Measurements from ENCODE around the gene DNAAF5. TPM values are rescaled to one million over a fixed set of nuclear protein-coding genes. Genes with fewer than 3 reads are reported as not detected.

DNAAF5 gene
- total and polyA plus RNA-seq, 9 donors = 14.3 to 28.4 (median 26.2) TPM

GRCh38 chr7:780081-780480, 53.6 kb downstream of the DNAAF5 start:
- peak overlapping the region; percentile 69 for H3K27ac ChIP-seq (ENCODE audit: low read length)
- no peaks in the 10 kb centered on the region for H3K27me3 ChIP-seq (ENCODE audit: control insufficient read depth, insufficient read depth, low read length)
- WGBS (ENCODE audit: insufficient coverage) = 87% methylated on average over 4 of the region's 14 CpGs
- peaks cover 67% of the 10 kb centered on the region for H3K36me3 ChIP-seq (ENCODE audit: control insufficient read depth, insufficient read depth, low read length)
- H3K4me3 ChIP-seq (ENCODE audit: low read length) = no peak overlapping the region
- H3K9me3 ChIP-seq (replicated peaks; ENCODE audit: control insufficient read depth, low read depth, low read length) = no peaks in the 10 kb centered on the region
- H3K4me1 ChIP-seq (ENCODE audit: control insufficient read depth, insufficient read depth, low read length) = peaks cover 49% of the 10 kb centered on the region
- peak; percentile 46 for DNase-seq

GRCh38 chr7:780516-780915, 54.0 kb downstream of the DNAAF5 start:
- H3K27ac ChIP-seq (ENCODE audit: low read length) = peak overlapping the region; percentile 16
- H3K27me3 ChIP-seq (ENCODE audit: control insufficient read depth, insufficient read depth, low read length) = no peaks in the 10 kb centered on the region
- H3K4me1 ChIP-seq (ENCODE audit: control insufficient read depth, insufficient read depth, low read length) = peaks cover 49% of the 10 kb centered on the region
- no peak for DNase-seq
- 96% methylated on average over 3 of the region's 10 CpGs for WGBS (ENCODE audit: insufficient coverage)
- H3K4me3 ChIP-seq (ENCODE audit: low read length) = no peak overlapping the region
- no peaks in the 10 kb centered on the region for H3K9me3 ChIP-seq (replicated peaks; ENCODE audit: control insufficient read depth, low read depth, low read length)
- peaks cover 67% of the 10 kb centered on the region for H3K36me3 ChIP-seq (ENCODE audit: control insufficient read depth, insufficient read depth, low read length)

- peaks cover 49% of the 10 kb centered on the region for H3K4me1 ChIP-seq (ENCODE audit: control insufficient read depth, insufficient read depth, low read length)
- H3K27ac ChIP-seq (ENCODE audit: low read length) = peak overlapping the region; percentile 80
- WGBS (ENCODE audit: insufficient coverage) = 84% methylated on average over 8 of the region's 23 CpGs
- H3K27me3 ChIP-seq (ENCODE audit: control insufficient read depth, insufficient read depth, low read length) = no peaks in the 10 kb centered on the region
- no peaks in the 10 kb centered on the region for H3K9me3 ChIP-seq (replicated peaks; ENCODE audit: control insufficient read depth, low read depth, low read length)
- H3K36me3 ChIP-seq (ENCODE audit: control insufficient read depth, insufficient read depth, low read length) = peaks cover 64% of the 10 kb centered on the region
- DNase-seq = peak; percentile 47
- no peak overlapping the region for H3K4me3 ChIP-seq (ENCODE audit: low read length)
Observed at GRCh38 chr7:781186-781849, 54.8 kb downstream of the DNAAF5 start.

- Histone ChIP-seq H3K4me1 (ENCODE audit: control insufficient read depth, insufficient read depth, low read length) (peaks cover 43% of the 10 kb centered on the region), H3K27ac (ENCODE audit: low read length) (peak overlapping the region; percentile 80)
- WGBS (ENCODE audit: insufficient coverage) = 96% methylated on average over 55 of the region's 80 CpGs
Observed at GRCh38 chr7:781936-782529, 55.5 kb downstream of the DNAAF5 start.

GRCh38 chr7:782718-783449, 56.4 kb downstream of the DNAAF5 start:
- DNase-seq = no peak
- no peak overlapping the region for H3K4me3 ChIP-seq (ENCODE audit: low read length)
- peaks cover 58% of the 10 kb centered on the region for H3K36me3 ChIP-seq (ENCODE audit: control insufficient read depth, insufficient read depth, low read length)
- H3K27me3 ChIP-seq (ENCODE audit: control insufficient read depth, insufficient read depth, low read length) = no peaks in the 10 kb centered on the region
- H3K4me1 ChIP-seq (ENCODE audit: control insufficient read depth, insufficient read depth, low read length) = peaks cover 40% of the 10 kb centered on the region
- H3K9me3 ChIP-seq (replicated peaks; ENCODE audit: control insufficient read depth, low read depth, low read length) = no peaks in the 10 kb centered on the region
- WGBS (ENCODE audit: insufficient coverage) = 94% methylated on average over 49 of the region's 56 CpGs
- H3K27ac ChIP-seq (ENCODE audit: low read length) = no peak overlapping the region

More at GRCh38 chr7:781936-782529, 55.5 kb downstream of the DNAAF5 start:
- H3K9me3 ChIP-seq (replicated peaks; ENCODE audit: control insufficient read depth, low read depth, low read length) = no peaks in the 10 kb centered on the region
- DNase-seq = no peak
- no peaks in the 10 kb centered on the region for H3K27me3 ChIP-seq (ENCODE audit: control insufficient read depth, insufficient read depth, low read length)
- peaks cover 59% of the 10 kb centered on the region for H3K36me3 ChIP-seq (ENCODE audit: control insufficient read depth, insufficient read depth, low read length)
- H3K4me3 ChIP-seq (ENCODE audit: low read length) = no peak overlapping the region

GRCh38 chr7:783556-784490, 57.3 kb downstream of the DNAAF5 start:
- H3K9me3 ChIP-seq (replicated peaks; ENCODE audit: control insufficient read depth, low read depth, low read length) = no peaks in the 10 kb centered on the region
- no peaks in the 10 kb centered on the region for H3K27me3 ChIP-seq (ENCODE audit: control insufficient read depth, insufficient read depth, low read length)
- H3K4me1 ChIP-seq (ENCODE audit: control insufficient read depth, insufficient read depth, low read length) = peaks cover 30% of the 10 kb centered on the region
- H3K27ac ChIP-seq (ENCODE audit: low read length) = no peak overlapping the region
- H3K36me3 ChIP-seq (ENCODE audit: control insufficient read depth, insufficient read depth, low read length) = peaks cover 59% of the 10 kb centered on the region
- H3K4me3 ChIP-seq (ENCODE audit: low read length) = no peak overlapping the region
- DNase-seq = no peak
- WGBS (ENCODE audit: insufficient coverage) = 93% methylated on average over 33 of the region's 36 CpGs

- Histone ChIP-seq H3K9me3 (replicated peaks; ENCODE audit: control insufficient read depth, low read depth, low read length) (no peaks in the 10 kb centered on the region), H3K36me3 (ENCODE audit: control insufficient read depth, insufficient read depth, low read length) (peaks cover 51% of the 10 kb centered on the region), H3K4me1 (ENCODE audit: control insufficient read depth, insufficient read depth, low read length) (peaks cover 19% of the 10 kb centered on the region), H3K27ac (ENCODE audit: low read length) (no peak overlapping the region), H3K4me3 (ENCODE audit: low read length) (no peak overlapping the region), H3K27me3 (ENCODE audit: control insufficient read depth, insufficient read depth, low read length) (no peaks in the 10 kb centered on the region)
- DNase-seq = no peak
- WGBS (ENCODE audit: insufficient coverage) = 96% methylated on average over 21 of the region's 21 CpGs
Observed at GRCh38 chr7:784971-785370, 58.5 kb downstream of the DNAAF5 start.

- Histone ChIP-seq H3K4me3 (ENCODE audit: low read length) (no peak overlapping the region), H3K27ac (ENCODE audit: low read length) (no peak overlapping the region), H3K4me1 (ENCODE audit: control insufficient read depth, insufficient read depth, low read length) (peaks cover 16% of the 10 kb centered on the region), H3K27me3 (ENCODE audit: control insufficient read depth, insufficient read depth, low read length) (no peaks in the 10 kb centered on the region), H3K36me3 (ENCODE audit: control insufficient read depth, insufficient read depth, low read length) (peaks cover 50% of the 10 kb centered on the region), H3K9me3 (replicated peaks; ENCODE audit: control insufficient read depth, low read depth, low read length) (no peaks in the 10 kb centered on the region)
- no peak for DNase-seq
- WGBS (ENCODE audit: insufficient coverage) = 94% methylated on average over 9 of the region's 10 CpGs
Observed at GRCh38 chr7:785416-785815, 58.9 kb downstream of the DNAAF5 start.

- DNase-seq = peak; percentile 69
- peaks cover 5% of the 10 kb centered on the region for H3K4me1 ChIP-seq (ENCODE audit: control insufficient read depth, insufficient read depth, low read length)
- peaks cover 42% of the 10 kb centered on the region for H3K36me3 ChIP-seq (ENCODE audit: control insufficient read depth, insufficient read depth, low read length)
- H3K9me3 ChIP-seq (replicated peaks; ENCODE audit: control insufficient read depth, low read depth, low read length) = no peaks in the 10 kb centered on the region
- no peak overlapping the region for H3K27ac ChIP-seq (ENCODE audit: low read length)
- H3K27me3 ChIP-seq (ENCODE audit: control insufficient read depth, insufficient read depth, low read length) = no peaks in the 10 kb centered on the region
- WGBS (ENCODE audit: insufficient coverage) = 69% methylated on average over 5 of the region's 11 CpGs
- H3K4me3 ChIP-seq (ENCODE audit: low read length) = no peak overlapping the region
Observed at GRCh38 chr7:786472-787255, 60.2 kb downstream of the DNAAF5 start.
